Measurements from ENCODE around the gene NPAS3.

NPAS3 gene

DNA sequence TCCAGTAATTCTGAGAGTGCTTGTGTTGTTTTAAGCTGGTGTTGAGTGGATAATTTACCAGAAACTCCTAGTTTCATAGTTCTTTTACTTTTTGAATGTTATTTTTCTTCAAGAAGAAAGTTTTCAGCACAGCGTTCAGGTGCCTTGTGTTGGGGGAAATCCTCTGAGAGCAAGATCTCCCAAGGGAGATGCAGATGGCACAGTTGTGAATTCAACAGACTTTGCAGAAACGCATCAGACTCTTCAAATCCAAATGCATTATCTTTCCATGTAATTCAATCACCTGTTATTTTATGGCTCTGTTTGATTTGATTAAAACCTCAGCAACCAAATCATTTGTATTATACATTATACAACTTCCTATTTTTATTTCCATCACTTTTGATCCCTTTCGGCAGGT lies 572.3 kb downstream of the NPAS3 start:
- no peaks in the 10 kb centered on the region for H3K27me3 Mint-ChIP-seq
- H3K27ac Mint-ChIP-seq (ENCODE audit: low read depth) = no peak overlapping the region
- ATAC-seq (replicated peaks; ENCODE audit: extremely low read depth, poor library complexity, severe bottlenecking) (no peak), DNase-seq (ENCODE audit: low spot score in 2 of 2) (no peak)
- H3K4me1 Mint-ChIP-seq = no peaks in the 10 kb centered on the region
- H3K4me3 Mint-ChIP-seq = no peak overlapping the region
- H3K36me3 Mint-ChIP-seq (ENCODE audit: insufficient read depth) = no peaks in the 10 kb centered on the region
- H3K9me3 Mint-ChIP-seq = peaks cover 20% of the 10 kb centered on the region

- Mint-ChIP-seq H3K4me3 (no peak overlapping the region), H3K27me3 (no peaks in the 10 kb centered on the region), H3K9me3 (peaks cover 16% of the 10 kb centered on the region), H3K27ac (ENCODE audit: low read depth) (no peak overlapping the region), H3K4me1 (no peaks in the 10 kb centered on the region), H3K36me3 (ENCODE audit: insufficient read depth) (no peaks in the 10 kb centered on the region)
- ATAC-seq (replicated peaks; ENCODE audit: extremely low read depth, poor library complexity, severe bottlenecking) (no peak), DNase-seq (ENCODE audit: low spot score in 2 of 2) (no peak)
Observed at GRCh38 chr14:33511851-33512640, 573.4 kb downstream of the NPAS3 start.

DNA sequence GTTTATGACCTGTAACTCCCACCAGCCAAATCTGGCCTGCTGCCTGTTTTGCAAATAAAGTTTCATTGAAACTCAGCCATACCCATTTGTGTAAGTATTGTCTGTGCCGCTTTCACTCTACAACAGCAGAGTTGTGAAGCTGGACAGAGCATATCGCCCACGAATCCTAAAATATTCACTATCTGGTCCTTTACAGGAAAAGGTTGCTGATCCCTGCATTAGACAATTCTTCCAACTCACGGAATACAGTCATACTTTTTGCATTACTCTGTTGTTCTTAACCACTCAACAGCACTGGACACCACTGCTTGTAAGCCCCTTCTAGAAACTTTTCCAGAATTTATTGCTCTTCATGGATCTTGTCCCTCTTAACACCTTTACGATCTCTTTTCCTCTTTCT lies 576.8 kb downstream of the NPAS3 start:
- Mint-ChIP-seq H3K4me1 (no peaks in the 10 kb centered on the region), H3K9me3 (peaks cover 6% of the 10 kb centered on the region), H3K27me3 (no peaks in the 10 kb centered on the region), H3K4me3 (no peak overlapping the region), H3K27ac (ENCODE audit: low read depth) (no peak overlapping the region), H3K36me3 (ENCODE audit: insufficient read depth) (no peaks in the 10 kb centered on the region)
- no peak for DNase-seq (ENCODE audit: low spot score in 2 of 2)
- no peak for ATAC-seq (replicated peaks; ENCODE audit: extremely low read depth, poor library complexity, severe bottlenecking)

DNA sequence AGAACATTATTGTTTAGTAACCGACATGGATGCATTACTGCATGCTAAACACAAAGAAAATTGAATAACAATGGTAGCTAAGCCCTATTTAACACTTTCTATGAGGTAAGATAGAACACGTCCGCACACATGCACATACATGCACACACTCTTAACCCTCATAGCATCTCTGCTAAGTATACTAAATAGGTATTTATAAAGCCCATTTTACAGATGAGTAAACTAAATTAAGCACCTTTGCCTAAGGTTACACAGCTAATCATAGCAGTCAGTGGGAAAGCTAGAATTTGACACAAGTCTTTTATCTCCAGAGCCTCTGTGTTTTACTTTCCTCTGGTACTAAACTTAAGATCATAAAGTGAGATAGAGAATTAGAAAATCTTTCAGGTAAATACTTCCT lies 577.2 kb downstream of the NPAS3 start:
- no peak overlapping the region for H3K27ac Mint-ChIP-seq (ENCODE audit: low read depth)
- no peaks in the 10 kb centered on the region for H3K36me3 Mint-ChIP-seq (ENCODE audit: insufficient read depth)
- H3K9me3 Mint-ChIP-seq = peaks cover 6% of the 10 kb centered on the region
- ATAC-seq (replicated peaks; ENCODE audit: extremely low read depth, poor library complexity, severe bottlenecking) = no peak
- DNase-seq (ENCODE audit: low spot score in 2 of 2) = no peak
- H3K27me3 Mint-ChIP-seq = no peaks in the 10 kb centered on the region
- no peaks in the 10 kb centered on the region for H3K4me1 Mint-ChIP-seq
- H3K4me3 Mint-ChIP-seq = no peak overlapping the region

DNA sequence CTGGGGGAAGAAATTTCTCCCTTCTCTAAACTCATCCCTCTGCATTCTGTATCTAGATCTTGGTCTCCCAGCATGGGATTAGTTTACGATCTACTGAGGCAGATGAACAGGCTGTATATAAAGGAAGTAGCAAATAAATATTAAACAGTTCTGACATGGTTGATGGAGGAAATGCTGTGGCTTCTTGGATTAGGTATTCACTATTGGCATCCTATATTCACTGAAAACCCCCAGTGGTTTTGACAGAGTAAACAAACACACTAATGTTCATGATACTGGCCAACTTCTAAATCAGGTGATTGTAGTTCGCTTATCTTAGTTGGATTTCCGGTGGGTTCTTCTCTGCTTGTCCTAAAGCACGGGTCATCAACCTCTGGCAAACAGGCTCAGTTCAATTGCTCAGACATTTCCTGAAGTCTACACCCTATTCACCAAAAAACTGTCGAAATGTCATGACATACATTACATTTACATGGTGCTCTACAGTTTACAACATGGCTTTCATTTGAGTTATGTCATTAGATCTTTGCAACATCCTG lies 578.3 kb downstream of the NPAS3 start:
- H3K9me3 Mint-ChIP-seq = peaks cover 6% of the 10 kb centered on the region
- ATAC-seq (replicated peaks; ENCODE audit: extremely low read depth, poor library complexity, severe bottlenecking) = no peak
- H3K4me1 Mint-ChIP-seq = no peaks in the 10 kb centered on the region
- no peak for DNase-seq (ENCODE audit: low spot score in 2 of 2)
- no peak overlapping the region for H3K27ac Mint-ChIP-seq (ENCODE audit: low read depth)
- H3K36me3 Mint-ChIP-seq (ENCODE audit: insufficient read depth) = no peaks in the 10 kb centered on the region
- H3K27me3 Mint-ChIP-seq = no peaks in the 10 kb centered on the region
- no peak overlapping the region for H3K4me3 Mint-ChIP-seq

DNA sequence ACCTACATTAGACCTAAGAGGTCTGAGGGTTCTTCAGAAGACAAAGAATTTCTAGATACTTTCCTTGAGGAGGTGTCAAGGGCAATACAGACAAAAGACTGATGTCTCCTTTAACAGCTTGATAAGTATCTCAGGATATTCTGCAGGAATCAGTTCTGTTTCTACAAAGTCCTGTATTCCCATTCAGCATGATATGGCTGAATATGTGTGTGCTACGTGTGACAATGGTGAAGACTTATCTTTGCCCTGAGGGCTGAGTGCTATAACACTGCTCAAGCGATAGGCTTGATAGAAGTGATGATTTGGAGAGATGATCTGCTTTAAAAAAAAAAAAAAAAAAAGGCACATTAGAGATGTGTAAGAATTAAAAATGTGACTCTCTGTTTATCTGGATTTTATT lies 582.5 kb downstream of the NPAS3 start:
- Mint-ChIP-seq H3K9me3 (peaks cover 5% of the 10 kb centered on the region), H3K4me3 (no peak overlapping the region), H3K36me3 (ENCODE audit: insufficient read depth) (no peaks in the 10 kb centered on the region), H3K27me3 (no peaks in the 10 kb centered on the region), H3K27ac (ENCODE audit: low read depth) (no peak overlapping the region), H3K4me1 (no peaks in the 10 kb centered on the region)
- DNase-seq (ENCODE audit: low spot score in 2 of 2) (no peak), ATAC-seq (replicated peaks; ENCODE audit: extremely low read depth, poor library complexity, severe bottlenecking) (no peak)

- Mint-ChIP-seq H3K36me3 (ENCODE audit: insufficient read depth) (no peaks in the 10 kb centered on the region), H3K4me3 (no peak overlapping the region), H3K4me1 (no peaks in the 10 kb centered on the region), H3K27ac (ENCODE audit: low read depth) (no peak overlapping the region), H3K27me3 (no peaks in the 10 kb centered on the region), H3K9me3 (peaks cover 19% of the 10 kb centered on the region)
- DNase-seq (ENCODE audit: low spot score in 2 of 2) (no peak), ATAC-seq (replicated peaks; ENCODE audit: extremely low read depth, poor library complexity, severe bottlenecking) (no peak)
Observed at GRCh38 chr14:33524244-33524643, 585.6 kb downstream of the NPAS3 start.

DNA sequence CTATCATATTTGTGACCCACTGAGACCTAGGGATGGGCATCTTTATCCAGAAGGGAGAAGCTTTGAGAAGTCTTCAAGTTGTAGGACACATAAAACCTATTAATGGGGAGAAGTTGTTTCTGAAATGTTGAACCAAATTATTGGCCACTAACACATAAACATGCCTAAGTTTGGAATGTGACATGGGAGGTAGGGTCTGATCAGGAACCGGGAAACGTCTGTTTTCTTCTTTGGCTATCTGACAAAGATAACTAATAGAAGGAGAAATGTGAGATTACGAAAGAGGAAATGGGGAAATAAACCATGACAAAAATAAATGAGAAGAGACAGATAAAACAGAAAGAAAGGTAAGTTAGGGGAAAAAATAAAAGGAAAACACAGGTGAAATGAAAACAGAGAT lies 586.9 kb downstream of the NPAS3 start:
- DNase-seq (ENCODE audit: low spot score in 2 of 2) = no peak
- ATAC-seq (replicated peaks; ENCODE audit: extremely low read depth, poor library complexity, severe bottlenecking) = no peak
- Mint-ChIP-seq H3K36me3 (ENCODE audit: insufficient read depth) (no peaks in the 10 kb centered on the region), H3K4me3 (no peak overlapping the region), H3K4me1 (no peaks in the 10 kb centered on the region), H3K9me3 (peaks cover 19% of the 10 kb centered on the region), H3K27ac (ENCODE audit: low read depth) (no peak overlapping the region), H3K27me3 (no peaks in the 10 kb centered on the region)

DNA sequence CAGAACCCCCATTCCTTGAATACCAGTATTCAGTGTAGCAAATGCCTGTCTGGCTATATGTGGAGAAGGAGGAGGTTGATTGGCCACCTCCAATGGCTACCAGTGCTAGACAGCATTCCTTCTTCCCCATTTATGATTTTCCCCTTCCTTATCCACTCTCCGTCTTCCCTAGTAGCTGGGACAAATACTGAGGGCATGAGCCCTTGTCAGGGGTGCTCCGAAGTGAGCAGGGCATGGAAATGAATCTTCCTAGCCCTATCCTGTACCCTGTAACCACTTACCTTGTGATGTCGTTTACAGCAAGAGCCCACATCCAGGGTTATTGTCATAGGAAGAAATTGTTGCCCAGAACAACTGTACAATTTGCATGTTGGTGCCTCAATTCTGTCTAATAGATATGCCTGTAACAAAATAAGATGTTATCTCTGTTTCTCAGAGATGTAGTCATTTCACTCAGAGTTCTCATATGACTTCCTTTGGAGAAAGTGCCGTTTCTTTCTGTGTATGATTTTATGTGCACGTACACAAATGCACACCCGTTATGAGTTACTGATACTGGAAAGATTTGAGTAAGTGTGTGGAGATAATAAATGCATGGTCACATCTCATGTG lies 588.5 kb downstream of the NPAS3 start:
- H3K9me3 Mint-ChIP-seq = peaks cover 19% of the 10 kb centered on the region
- no peaks in the 10 kb centered on the region for H3K27me3 Mint-ChIP-seq
- no peaks in the 10 kb centered on the region for H3K36me3 Mint-ChIP-seq (ENCODE audit: insufficient read depth)
- ATAC-seq (replicated peaks; ENCODE audit: extremely low read depth, poor library complexity, severe bottlenecking) (no peak), DNase-seq (ENCODE audit: low spot score in 2 of 2) (no peak)
- no peaks in the 10 kb centered on the region for H3K4me1 Mint-ChIP-seq
- no peak overlapping the region for H3K4me3 Mint-ChIP-seq
- H3K27ac Mint-ChIP-seq (ENCODE audit: low read depth) = no peak overlapping the region

GRCh38 chr14:33528655-33529054 lies 590.0 kb downstream of the NPAS3 start:
- Mint-ChIP-seq H3K9me3 (peaks cover 24% of the 10 kb centered on the region), H3K27ac (ENCODE audit: low read depth) (no peak overlapping the region), H3K36me3 (ENCODE audit: insufficient read depth) (no peaks in the 10 kb centered on the region), H3K4me3 (no peak overlapping the region), H3K4me1 (no peaks in the 10 kb centered on the region), H3K27me3 (no peaks in the 10 kb centered on the region)
- ATAC-seq (replicated peaks; ENCODE audit: extremely low read depth, poor library complexity, severe bottlenecking) (no peak), DNase-seq (ENCODE audit: low spot score in 2 of 2) (no peak)

GRCh38 chr14:33529787-33530757 lies 591.4 kb downstream of the NPAS3 start:
- no peak overlapping the region for H3K27ac Mint-ChIP-seq (ENCODE audit: low read depth)
- ATAC-seq (replicated peaks; ENCODE audit: extremely low read depth, poor library complexity, severe bottlenecking) = no peak
- no peak overlapping the region for H3K4me3 Mint-ChIP-seq
- no peaks in the 10 kb centered on the region for H3K36me3 Mint-ChIP-seq (ENCODE audit: insufficient read depth)
- no peaks in the 10 kb centered on the region for H3K27me3 Mint-ChIP-seq
- H3K9me3 Mint-ChIP-seq = peaks cover 18% of the 10 kb centered on the region
- H3K4me1 Mint-ChIP-seq = no peaks in the 10 kb centered on the region
- DNase-seq (ENCODE audit: low spot score in 2 of 2) = no peak

GRCh38 chr14:33532553-33532952 lies 593.9 kb downstream of the NPAS3 start:
- Mint-ChIP-seq H3K27ac (ENCODE audit: low read depth) (no peak overlapping the region), H3K4me1 (no peaks in the 10 kb centered on the region)
- no peak for ATAC-seq (replicated peaks; ENCODE audit: extremely low read depth, poor library complexity, severe bottlenecking)

More at GRCh38 chr14:33532553-33532952, 593.9 kb downstream of the NPAS3 start:
- no peak overlapping the region for H3K4me3 Mint-ChIP-seq
- no peak for DNase-seq (ENCODE audit: low spot score in 2 of 2)
- no peaks in the 10 kb centered on the region for H3K36me3 Mint-ChIP-seq (ENCODE audit: insufficient read depth)
- H3K27me3 Mint-ChIP-seq = no peaks in the 10 kb centered on the region
- H3K9me3 Mint-ChIP-seq = peaks cover 12% of the 10 kb centered on the region

Measured in central memory CD8-positive, alpha-beta T cell (primary cell).